GM19455 (cell line): ENCODE results near the gene TMEM123.
A peak's percentile ranks its signal among the peaks of the same experiment; 100 is the strongest.
"Not testable (repeated sequence)": the region's sequence is repeated elsewhere in the genome, so short reads cannot be mapped to it uniquely, and the experiment has no call there.

Experiments used
- ATAC-seq: cut with Tn5 transposase; IDR thresholded peaks from one replicate; pipeline ENCODE4 v1.9.1; 2021; ENCODE audit not compliant: unreplicated experiment

The TMEM123 gene

DNA sequence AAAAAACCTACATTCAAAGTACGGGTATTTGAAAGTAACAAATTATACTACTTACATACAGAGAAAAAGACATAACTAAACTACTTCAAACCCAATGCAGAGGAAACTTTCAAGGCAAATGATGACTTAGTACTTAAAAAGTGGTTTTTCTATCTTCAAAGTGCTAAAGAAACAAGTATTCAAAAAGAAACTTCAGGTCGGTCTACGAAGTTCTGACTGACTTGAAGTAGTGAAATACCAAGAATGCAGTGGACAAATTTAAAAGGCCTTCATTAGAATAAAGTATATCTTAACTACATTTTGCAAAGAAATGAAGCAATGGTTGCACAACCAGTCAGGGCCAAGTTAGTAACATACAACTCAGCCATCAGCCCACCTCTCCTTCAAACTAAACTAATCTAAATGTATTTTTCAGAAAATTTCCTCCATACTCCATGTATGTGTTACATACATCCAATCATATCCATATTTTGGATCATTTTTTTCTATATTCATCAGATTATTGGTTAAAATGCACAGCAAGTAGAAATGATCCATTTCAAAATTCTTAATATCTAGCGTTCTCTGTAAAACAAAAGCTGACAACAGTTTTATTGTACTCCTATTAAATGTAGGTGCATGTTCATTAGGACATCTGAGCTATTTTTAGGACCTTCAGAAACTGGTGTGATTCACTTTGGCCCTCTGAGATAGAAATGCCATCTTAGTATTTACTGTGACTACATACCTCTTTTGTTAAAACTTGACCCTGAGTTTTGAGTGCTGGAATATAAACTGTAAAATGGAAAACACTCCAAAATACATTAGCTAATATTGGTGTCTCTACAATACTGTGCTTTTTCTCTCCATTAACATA lies 55.6 kb downstream of the TMEM123 start:
- no peak for ATAC-seq

DNA sequence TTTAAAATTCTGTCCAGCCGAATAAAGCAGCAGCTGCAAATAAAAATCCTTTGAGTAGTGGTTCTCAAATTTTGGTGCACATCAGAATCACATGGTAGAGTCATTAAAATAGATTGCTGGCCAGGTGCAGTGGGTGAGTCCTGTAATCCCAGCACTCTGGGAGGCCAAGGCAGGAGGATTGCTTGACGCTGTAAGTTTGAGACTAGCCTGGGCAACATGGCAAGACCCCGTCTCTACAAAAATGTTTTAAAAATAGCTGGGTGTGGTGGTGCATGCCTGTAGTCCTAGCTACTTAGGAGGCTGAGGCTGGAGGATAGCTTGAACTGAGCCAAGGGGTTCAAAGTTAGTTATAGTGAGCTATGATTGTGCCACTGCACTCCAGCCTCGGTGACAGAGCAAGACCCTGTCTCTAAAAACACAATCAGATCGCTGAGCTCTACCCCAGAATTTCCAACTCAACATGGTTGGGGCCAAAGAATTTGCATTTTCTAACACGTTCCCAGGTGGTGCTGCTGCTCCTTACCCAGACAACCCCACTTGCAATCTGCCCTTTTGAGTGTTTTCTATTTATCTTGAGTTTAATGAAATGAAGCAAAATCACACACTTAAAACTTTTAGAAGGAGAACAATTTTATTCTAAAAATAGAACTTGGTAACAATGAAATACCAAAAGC lies 56.7 kb downstream of the TMEM123 start:
- no peak for ATAC-seq

- no peak for ATAC-seq
These were observed 59.3 kb downstream of the TMEM123 start for GRCh38 chr11:102393272-102393730.

DNA sequence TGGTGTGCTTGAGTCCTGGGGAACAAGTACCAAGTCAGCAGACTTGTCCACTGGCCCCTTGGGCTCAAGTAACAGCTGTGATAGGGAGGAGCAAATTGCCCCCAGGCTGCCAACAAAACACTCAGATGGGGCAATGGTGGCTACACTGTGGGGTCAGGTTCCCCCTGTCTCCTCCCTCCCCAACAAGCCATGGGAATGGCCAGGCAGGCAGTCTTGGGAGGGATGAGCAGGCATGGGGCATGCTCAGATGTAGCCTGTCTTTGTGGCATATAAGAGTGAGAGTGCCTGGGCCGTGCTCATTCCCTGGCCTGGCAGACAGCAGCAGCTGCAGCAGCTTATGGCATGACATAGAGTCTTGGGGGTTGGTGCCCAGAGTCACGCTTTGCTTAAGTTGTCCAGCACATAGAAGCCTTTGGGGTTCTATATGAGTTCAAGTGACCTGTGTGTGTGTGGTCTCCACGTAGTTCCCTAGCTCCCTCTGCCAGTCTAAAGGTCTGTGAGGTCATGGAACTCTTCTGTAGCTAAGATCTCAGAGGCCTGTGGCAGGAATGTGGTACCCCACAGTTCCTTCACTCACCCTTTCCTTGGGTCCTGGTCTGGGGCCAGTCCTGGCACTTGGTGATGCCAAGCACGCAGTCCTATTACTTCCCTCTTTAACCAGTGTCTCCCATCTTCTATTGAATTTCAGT lies 60.9 kb downstream of the TMEM123 start:
- ATAC-seq = no peak

DNA sequence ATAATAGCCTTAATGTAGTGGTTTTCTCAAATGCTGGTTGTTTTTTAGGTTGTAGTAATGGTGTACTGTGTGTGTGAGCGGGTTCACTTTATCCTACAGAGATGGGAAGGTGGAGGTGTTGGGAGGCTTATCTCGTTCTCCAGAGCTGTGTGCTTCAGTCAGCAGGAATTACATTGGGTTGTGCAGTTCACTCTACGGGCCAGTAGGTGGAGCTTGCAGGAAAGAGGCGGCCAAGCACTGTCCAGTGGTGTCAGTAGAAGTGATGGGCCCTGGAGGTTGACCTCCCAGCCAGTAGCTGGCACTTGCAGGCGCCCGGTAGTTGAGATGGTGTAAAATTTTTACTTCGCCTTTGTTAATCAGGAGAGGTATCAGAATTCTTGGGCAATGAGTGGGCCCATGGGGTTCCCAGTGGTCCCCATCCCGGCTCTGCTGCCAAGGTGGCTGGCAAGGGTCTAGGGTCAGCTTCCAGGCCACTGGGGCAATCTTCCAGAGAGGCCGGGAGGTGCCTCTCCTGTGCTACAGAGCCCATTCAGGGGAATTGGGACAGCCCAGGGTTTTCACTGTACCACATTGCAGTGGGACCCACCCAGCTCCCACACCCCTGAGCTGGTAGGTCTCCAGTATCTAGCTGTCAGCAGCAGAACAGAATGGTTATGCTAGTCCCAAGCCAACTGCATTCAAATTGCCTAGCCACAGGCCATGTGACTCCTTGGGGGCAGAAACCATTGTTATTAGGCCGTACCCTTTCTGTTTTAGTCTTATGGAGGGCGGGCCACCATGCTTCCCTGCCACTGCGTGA lies 61.7 kb downstream of the TMEM123 start:
- peak; percentile 90 for ATAC-seq

GRCh38 chr11:102389253-102389652 lies 63.3 kb downstream of the TMEM123 start:
- no peak for ATAC-seq

DNA sequence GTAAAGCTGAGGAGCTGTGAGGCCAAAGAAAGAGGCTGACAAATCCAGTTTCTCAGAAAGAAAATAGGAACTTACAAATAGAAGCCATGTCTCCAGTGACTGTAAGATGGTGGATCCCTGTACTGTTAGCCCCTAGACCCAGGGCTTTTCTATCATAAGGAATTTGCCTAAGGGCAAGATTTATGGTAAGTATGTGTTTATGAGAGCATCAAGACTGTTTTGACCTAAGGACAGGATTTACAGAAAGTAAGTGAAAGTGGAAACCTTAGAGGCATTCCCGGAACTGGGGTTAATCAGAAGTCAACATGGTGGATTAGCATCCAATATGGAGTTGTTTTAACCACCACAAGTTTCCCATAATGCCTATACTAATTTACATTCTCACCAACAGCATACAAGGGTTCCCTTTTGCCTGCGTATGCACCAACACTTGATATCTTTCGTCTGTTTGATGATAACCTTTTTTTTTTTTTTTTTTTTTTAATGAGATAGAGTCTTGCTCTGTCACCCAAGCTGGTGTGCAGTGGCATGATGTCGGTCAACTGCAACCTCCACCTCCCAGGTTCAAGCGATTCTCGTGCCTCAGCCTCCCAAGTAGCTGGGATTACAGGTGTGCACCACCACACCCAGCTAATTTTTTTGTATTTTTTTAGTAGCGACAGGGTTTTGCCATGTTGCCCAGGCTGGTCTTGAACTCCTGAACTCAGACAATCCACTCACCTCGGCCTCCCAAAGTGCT lies 65.4 kb downstream of the TMEM123 start:
- ATAC-seq = no peak

DNA sequence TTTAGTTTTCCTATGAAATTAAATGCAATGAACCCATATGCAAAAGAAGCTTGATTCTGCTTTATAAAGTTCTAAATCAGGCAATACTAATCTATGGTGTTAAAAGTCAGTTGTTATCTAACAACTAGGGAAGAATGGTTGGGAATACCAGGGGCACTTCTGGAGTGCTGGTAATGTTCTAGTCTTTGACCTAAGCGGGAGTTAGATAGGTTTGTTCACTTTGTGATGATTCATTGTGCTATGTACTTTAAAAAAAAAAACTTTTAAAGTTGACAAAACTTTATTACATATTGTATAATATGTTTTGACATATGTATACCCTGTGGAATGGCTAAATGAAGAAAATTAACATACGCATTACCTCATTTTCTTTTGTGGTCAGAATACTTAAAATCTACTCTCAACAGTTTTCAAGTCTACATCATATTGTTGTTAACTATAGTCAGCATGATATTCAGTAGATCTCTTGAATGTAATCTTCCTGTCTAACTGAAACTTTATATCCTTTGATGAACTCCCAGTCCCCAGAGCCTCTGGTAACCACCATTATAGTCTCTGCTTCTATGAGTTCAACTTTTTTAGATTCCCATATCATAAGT lies 66.3 kb downstream of the TMEM123 start:
- ATAC-seq = no peak

DNA sequence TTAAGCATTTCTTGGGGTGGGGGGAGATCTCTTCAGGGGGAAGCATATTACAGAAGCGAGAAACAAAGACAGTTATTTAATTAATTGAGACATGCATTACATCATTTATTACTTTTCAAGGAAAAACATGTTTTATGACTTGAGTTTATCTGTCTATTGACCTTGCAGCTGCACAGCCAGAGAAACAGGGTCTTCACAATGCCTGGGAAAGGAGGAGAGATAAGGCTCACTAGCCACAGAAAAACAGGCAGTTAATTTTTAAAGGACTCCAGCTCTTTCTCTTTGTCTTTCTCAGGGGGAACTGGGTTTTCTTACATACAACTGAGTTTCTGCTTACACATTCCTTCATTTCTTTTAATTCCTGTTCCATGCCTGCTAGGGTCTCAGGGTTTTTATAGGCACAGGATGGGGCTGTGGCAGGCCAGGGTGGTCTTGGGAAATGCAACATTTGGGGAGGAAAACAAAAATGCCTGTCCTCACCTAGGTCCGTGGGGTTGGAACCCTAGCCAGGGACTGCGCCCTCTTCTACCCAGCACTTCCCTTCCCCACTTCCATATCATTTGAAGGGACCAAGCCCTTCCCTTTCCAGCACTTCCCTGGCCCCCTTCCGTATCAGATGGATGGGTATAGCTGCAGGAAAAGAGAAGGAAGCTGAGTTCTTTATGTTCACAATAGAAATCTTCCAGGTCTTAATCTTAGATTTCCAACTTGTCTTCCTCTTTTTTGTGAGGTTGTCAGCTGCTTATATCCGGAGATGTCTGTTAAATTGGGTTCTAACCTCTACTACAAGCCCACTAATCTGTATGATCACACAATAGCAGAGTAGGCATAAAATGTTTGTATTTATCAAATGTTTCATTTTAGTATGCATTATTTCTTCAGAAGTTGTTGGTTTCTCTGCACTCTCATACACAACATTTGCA lies 67.2 kb downstream of the TMEM123 start:
- ATAC-seq = no peak

- no peak for ATAC-seq
These were observed 68.0 kb downstream of the TMEM123 start for GRCh38 chr11:102384419-102385079.

- no peak for ATAC-seq
These were observed 68.7 kb downstream of the TMEM123 start for GRCh38 chr11:102383839-102384238.

DNA sequence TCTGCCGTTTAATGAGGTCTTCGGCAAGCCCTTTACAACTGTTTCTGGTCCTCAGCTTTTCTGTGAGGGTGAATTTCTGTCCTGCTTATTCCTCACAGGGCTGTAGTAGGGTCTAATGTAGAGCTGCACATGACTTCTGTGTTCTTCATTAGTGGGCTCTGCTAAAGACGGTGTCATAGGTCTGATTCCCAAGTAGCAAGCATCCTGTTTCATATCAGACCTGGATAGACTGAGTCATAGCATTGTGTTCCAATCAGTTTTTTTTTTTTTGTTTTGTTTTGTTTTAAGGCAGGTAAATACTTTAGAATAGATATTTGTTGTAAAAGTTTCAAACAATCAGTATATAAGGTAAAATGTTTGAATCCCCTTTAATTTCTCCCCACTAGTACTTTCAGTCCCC lies 70.2 kb downstream of the TMEM123 start:
- ATAC-seq = no peak

DNA sequence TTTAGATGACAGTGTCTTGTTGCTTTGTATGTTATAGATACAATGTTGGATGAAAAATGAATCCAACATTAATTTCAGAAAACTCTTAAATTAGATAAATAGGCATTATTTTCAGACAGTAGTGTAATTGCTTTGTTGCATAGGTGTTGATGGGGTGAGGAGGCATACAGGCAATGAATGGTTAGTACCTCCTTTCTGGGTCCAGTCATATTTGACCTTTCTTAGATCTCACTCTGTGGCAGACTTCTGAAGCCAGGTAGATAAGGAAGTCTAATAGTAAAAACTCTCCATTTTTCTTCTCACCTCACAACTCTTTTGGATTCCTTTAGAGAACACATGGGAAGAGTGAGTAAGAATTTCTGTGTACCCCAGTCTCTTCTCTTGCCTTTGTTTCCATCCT lies 73.7 kb downstream of the TMEM123 start:
- ATAC-seq = no peak

DNA sequence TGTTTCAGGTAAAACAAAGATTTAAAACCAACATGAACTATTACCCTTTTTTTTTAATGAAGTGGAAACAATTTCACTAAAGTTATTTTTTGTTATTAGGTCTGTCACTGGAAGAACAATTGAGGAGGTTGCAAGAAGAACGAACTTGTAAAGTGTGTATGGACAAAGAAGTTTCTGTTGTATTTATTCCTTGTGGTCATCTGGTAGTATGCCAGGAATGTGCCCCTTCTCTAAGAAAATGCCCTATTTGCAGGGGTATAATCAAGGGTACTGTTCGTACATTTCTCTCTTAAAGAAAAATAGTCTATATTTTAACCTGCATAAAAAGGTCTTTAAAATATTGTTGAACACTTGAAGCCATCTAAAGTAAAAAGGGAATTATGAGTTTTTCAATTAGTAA lies 74.7 kb downstream of the TMEM123 start:
- ATAC-seq = no peak

DNA sequence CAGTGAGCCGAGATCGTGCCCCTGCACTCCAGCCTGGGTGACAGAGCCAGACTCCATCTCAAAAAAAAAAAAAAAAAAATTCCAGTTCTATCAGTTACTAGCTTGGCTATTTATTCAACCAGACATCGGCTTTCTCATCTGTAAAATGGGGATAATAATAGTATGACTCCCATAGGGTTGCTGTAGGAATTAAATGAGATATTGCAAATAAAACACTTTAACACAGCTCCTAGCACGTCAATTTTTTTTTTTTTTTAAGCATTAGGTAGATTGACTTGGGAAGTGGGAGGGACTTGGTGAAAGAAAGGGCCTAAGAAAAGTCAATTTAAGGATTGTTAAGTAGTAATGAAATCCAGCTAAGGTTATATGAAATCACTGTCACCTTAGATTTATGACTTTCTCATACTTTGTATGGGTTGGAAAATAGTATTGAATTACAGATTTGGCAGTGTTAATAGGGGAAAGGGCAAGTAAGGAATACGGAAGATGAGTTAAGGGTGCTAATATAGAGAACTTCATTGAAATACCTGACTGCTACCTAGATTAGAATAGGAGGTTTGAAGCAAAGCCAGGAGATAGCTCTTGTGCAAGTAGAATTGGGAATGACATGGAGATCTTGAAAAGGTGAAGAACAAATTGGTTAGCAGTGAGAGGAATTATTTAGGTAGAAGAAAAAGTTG lies 76.7 kb downstream of the TMEM123 start:
- ATAC-seq = no peak

DNA sequence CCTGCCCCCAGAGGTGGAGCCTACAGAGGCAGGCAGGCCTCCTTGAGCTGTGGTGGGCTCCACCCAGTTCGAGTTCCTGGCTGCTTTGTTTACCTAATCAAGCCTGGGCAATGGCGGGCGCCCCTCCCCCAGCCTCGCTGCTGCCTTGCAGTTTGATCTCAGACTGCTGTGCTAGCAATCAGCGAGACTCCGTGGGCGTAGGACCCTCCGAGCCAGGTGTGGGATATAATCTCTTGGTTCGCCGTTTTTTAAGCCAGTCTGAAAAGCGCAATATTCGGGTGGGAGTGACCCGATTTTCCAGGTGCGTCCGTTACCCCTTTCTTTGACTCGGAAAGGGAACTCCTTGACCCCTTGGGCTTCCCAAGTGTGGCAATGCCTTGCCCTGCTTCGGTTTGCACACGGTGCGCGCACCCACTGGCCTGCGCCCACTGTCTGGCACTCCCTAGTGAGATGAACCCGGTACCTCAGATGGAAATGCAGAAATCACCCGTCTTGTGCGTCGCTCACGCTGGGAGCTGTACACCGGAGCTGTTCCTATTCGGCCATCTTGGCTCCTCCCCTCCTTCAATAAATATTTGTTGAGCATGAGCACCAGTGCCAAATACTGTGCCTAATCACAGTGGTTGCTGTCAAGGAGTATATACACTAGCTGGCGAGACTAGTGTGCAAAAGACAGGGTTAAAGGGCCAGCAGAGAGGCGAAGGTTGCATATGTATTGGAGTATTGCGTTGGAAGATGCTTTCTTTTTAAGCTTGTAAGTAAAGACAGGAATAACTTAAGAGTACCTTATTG lies 77.7 kb downstream of the TMEM123 start:
- ATAC-seq = not testable (repeated sequence)

DNA sequence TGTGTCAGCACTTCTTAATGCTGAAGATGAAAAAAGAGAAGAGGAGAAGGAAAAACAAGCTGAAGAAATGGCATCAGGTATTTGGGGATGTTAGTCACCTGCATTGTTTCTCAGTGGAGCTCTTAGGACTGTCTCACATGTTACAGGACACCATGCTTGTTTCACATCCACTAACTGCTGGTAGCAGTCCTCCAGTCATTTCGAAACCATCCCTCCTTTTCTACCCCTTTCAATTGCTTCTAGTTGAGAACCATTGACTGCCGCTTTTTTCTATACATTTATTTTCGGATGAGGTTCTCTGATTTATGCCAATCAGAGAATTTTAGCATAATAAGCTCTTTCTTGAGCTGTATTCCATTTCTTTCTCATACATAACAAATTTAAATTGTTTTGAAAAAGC lies 84.1 kb downstream of the TMEM123 start:
- ATAC-seq = peak; percentile 100
